GM18517 (cell line): ENCODE data around the gene KLK6.

Experiments used
- ATAC-seq: cut with Tn5 transposase; IDR thresholded peaks from one replicate; pipeline ENCODE4 v1.9.1; 2021; ENCODE audit warnings: mild to moderate bottlenecking, moderate library complexity; ENCODE audit not compliant: unreplicated experiment

KLK6 gene

GRCh38 chr19:50969413-50969760 is at the start of gene KLK6:
KLK6 (minus strand) TSS chr19:50969591; CDS start chr19:50968104, 1,487 bp downstream.
- ATAC-seq = no peak

DNA sequence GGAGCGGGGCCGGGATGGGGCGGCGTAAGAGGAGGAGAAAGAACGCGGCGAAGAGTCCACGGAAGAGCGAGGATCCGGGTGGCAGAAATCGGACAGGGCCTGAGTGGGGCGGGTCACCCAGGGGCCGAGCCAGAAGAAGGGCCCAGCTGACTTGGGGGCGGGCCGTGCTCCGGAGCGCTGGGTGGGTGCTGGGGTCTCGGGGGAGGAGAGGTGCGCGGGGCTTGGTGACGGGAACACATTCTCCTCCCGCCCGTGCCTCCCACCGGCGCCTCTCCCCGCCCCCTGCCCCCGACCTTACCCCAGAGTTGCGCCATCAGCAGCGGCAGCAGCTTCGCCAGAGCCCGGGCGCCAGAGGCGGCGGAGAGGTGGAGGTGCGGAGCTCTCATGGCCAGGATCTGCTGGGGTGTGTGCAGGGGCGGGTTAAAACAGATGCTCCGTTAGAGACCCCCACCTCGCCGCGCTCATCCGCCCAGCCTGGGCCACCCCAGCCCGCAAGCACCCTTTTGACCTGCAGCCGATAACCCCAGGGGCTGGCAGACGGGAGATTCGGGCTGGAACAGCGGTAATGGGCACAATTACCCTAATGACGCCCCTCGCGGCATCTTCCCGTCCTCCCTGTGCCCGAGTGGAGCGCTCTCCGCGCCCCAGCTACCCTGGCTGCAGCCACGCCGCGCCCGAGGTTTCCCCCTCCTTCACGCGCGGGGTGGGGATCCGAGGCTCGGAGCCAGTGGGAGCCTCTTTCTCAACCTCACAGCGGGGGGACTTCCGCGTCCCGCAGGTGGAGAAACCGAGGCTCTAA is 49.6 kb upstream of the KLK6 start:
- no peak for ATAC-seq

- ATAC-seq = no peak
Observed at GRCh38 chr19:51016798-51017683, 47.6 kb upstream of the KLK6 start.

- ATAC-seq = no peak
Observed at GRCh38 chr19:51015691-51016267, 46.4 kb upstream of the KLK6 start.

DNA sequence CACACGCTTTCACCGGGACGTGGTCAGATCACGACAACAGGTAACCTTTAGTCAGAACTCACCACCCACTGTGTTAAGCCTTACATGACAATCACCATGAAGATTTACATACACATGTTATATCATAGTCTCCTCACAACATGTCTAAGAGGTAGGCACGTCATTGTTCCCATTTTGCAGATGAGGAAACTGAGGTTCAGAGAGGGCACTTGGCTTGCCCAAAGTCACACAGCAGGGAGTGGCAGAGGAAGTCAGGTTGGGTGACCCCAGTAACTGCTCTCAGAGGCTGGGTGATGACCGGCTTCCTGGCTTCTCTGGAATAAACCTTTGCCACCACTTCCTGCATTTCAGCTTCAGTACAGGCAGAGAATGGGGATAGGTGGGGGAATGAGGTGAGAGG is 44.9 kb upstream of the KLK6 start:
- no peak for ATAC-seq

- ATAC-seq = no peak
Observed at GRCh38 chr19:51012661-51013190, 43.3 kb upstream of the KLK6 start.

DNA sequence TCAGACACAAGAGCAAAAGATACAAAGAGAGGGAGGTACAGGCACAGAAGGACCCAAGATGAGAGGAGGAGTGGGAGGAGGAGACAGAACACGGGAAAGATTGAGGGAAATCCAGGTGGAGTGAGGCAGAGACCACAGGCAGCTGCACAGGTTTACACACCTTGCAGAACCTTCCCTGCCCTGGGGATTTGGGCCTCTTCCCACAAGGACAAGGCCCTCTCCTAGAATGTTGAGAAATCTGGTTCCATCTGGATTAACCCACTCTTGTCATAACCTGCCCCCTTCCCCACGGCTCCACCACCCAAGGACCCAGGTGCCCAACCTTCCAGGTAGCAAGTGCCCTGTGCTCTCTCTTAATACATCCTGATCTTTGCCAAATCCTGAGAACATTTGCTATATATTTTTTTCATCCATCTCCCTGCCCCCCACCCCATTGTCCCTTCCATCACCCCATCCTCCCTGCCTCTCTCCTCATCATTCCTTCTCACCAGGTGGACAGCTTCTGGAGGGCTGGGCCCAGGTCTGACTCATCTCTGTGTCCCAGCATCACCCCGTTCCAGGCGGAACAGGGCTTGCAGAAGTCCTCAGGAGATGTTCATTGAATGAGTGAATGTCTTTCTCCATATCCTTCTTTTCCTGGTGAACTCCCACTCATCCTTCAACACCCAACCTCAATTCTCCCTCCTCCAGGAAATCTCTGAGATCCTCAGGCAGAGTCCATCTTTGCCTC is 40.8 kb upstream of the KLK6 start:
- no peak for ATAC-seq

- ATAC-seq = no peak
Observed at GRCh38 chr19:51009061-51009891, 39.9 kb upstream of the KLK6 start.

GRCh38 chr19:51007488-51007887 is 38.1 kb upstream of the KLK6 start:
- ATAC-seq = no peak

DNA sequence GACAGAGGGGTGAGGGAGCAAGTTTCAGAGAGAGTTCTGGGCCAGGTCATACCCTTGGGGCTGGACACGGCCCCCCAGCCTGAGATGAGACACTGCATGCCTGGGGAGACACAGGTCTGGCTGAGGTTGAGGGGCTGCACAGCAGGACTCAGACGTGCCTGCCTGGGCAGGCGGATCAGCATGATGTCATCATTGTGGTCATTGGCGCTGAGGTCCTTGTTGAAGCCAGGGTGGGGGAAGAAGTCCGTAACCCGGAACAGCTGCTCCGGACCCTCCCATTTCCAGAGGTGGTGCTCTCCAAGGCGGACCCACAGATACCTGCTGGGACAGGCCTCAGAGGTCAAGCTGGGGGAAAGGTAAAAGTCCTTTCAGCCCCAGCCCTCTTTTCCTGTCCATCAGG is 37.0 kb upstream of the KLK6 start:
- ATAC-seq = no peak

- no peak for ATAC-seq
Observed at GRCh38 chr19:51005248-51005647, 35.9 kb upstream of the KLK6 start.

- no peak for ATAC-seq
Observed at GRCh38 chr19:51003316-51003715, 33.9 kb upstream of the KLK6 start.

DNA sequence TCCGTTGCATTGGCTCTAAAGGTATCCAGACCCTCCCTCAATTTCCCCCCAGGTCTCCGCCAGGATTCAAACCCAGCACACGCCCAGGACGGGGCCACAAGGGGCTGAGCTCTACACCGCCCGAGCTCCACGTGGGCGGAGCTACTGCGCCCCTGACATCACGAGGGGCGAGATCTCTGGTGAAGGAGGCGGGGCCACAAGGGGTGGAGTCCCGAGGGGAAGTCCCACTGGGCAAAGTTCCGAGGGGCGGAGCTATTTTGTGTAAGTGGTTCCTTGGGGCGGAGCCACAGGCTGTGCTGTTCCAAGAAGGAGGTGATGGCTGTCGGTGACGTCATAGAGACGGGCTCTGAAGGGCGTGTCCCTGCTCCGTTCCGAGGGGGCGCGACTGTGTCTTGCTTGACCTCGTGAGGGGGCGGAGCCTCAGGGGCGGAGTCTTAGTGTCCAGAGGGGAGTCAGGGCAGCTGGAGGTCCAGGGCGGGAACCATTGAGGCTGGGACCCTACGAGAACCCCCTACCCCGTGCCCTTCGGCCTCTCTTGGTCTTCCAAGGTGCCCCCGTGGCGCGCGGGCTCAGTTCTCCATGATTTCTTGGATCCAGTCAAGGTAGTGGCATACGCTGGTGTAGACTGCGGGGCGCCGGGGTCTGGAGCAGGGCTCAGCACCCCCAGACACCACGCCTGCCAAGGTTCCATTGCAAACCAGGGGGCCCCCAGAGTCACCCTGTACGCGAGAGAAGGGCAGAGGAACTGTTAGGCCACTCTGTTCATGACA is 33.3 kb upstream of the KLK6 start:
- no peak for ATAC-seq

DNA sequence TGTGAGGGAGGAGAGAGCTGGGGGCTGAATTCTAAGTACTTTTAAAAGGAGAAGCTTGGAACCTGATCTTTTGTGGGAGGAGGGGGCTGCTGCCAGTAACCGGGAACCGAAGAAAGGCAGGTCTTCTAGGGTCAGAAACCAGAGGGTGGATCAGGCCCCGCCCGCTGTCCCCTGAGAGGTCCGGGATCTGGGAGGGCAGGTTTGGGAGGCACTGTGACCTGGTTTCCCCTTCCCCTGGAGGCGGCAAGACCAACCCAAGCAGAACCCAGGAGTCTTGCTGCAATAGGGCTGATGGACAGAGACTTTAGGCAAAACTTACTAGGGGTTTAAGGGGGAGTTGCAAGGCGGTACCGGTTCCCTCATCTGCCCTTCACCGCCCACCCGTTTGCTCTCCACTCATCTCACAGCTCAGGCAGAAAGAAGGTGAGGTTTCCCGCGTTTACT is 32.7 kb upstream of the KLK6 start:
- no peak for ATAC-seq

GRCh38 chr19:51001515-51001914 is 32.1 kb upstream of the KLK6 start, which contains the start of gene KLK8:
KLK8 (minus strand) TSS chr19:51001604; CDS start chr19:51001167, 437 bp downstream.
- ATAC-seq = no peak

DNA sequence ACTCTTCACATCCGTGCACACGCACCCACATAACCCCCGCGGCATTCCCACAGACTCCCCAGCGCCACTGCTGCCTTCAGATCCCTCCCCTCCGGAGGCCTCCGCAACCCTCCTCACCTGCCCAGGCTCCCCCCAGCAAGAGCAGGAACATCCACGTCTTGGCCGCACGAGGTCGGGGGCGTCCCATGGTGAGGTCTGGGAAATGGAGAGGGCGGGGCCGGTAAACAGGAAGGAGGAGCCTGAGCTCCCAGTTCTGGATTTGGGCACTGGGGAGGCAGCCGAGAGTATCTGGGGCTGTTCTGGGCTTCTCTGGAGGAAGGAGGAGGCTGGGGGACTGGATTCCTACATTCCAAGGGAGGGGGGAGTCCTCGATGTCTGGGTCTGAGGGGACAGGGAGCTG is 31.6 kb upstream of the KLK6 start:
- no peak for ATAC-seq

- ATAC-seq = no peak
Observed at GRCh38 chr19:51000426-51000825, 31.0 kb upstream of the KLK6 start.

DNA sequence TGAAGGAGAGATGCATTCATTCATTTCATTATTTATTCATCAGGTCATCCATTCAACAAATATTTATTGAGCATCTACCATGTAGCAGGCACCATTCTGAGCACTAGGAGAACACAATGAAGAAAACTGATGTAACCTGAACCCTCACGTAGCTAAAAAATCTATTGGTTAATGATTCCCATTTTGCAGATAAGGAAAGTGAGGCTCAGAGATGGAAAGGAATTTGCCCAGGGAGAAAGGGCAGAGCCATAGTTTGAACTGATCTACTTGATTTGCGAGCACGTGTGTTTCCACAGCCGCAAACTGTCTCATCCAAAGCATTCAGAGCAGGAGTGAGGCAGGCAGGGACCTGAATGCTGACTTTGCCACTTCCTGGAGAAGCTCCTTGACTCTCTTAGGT is 29.3 kb upstream of the KLK6 start:
- ATAC-seq = no peak

DNA sequence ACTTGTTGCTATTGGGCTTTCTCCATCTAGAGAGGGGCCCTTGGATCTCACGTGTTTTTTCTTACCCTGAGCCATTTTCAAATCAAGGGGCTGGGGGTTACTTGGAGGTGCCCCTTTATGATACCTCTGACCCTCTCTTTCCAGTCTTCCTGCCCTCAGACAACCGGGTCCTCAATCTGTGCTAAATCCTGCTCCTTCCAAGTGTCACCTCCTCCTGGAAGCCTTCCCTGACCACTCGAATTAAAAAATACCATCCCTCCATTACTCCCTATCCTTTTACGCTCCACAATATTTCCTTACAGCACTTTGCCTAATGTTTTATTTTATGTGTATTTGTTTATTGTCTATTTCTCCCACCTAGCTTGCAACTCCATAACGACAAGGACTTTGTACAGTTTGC is 28.7 kb upstream of the KLK6 start:
- ATAC-seq = no peak
